Mesenteric fat pad (tissue), 1 donor: ENCODE measurements around the gene GIGYF1. TPM values are rescaled to one million over a fixed set of nuclear protein-coding genes. Genes with fewer than 3 reads are reported as not detected.
"Not testable (repeated sequence)": the region's sequence is repeated elsewhere in the genome, so short reads cannot be mapped to it uniquely, and the experiment has no call there.

ENCODE experiments used
- DNase-seq: peaks from one replicate; pipeline ENCODE4 v3.0.0-alpha.2; 2020; ENCODE audit warnings: low spot score
- total RNA-seq: library from RNA; stranded (reverse); fragmentation: NEBNext Ultra II Directional; extraction: Animal tissue kit (Norgen Biotek cat#: 25700); gene quantifications from one replicate; pipeline ENCODE4 v1.2.1, GENCODE V29; 2021
- donor health status: DM: yes; HTN: yes; CAD: no.

Gene GIGYF1
- total RNA-seq, 1 donor from 2014 or later = 31.9 TPM

DNA sequence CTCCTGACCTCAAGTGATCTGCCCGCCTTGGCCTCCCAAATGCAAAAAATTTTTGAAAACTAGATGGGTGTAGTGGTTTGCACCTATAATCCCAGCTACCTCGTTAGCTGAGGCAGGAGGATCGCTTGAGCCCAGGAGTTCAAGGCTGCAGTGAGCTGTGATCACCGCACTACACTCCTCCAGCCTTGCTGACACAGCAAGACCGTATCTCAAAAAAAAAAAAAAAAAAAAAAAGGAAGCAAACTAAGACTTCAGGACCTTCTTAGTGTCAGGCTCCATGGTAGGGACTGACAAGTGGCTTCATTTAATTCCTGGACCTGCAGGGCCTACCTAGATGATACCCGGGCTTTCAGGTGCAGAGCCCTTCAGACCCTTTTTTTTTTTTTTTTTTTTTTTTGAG lies 14.3 kb upstream of the GIGYF1 start:
- no peak for DNase-seq

DNA sequence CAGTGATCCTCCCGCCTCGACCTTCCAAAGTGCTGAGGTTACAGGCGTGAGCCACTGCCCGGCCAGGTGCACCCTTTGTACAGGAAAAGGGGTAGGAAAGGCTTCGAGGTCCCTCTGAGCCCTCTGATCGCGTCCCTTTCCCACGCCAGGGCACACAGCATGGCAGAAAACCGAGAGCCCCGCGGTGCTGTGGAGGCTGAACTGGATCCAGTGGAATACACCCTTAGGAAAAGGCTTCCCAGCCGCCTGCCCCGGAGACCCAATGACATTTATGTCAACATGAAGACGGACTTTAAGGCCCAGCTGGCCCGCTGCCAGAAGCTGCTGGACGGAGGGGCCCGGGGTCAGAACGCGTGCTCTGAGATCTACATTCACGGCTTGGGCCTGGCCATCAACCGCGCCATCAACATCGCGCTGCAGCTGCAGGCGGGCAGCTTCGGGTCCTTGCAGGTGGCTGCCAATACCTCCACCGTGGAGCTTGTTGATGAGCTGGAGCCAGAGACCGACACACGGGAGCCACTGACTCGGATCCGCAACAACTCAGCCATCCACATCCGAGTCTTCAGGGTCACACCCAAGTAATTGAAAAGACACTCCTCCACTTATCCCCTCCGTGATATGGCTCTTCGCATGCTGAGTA lies 12.7 kb upstream of the GIGYF1 start:
- no peak for DNase-seq

DNA sequence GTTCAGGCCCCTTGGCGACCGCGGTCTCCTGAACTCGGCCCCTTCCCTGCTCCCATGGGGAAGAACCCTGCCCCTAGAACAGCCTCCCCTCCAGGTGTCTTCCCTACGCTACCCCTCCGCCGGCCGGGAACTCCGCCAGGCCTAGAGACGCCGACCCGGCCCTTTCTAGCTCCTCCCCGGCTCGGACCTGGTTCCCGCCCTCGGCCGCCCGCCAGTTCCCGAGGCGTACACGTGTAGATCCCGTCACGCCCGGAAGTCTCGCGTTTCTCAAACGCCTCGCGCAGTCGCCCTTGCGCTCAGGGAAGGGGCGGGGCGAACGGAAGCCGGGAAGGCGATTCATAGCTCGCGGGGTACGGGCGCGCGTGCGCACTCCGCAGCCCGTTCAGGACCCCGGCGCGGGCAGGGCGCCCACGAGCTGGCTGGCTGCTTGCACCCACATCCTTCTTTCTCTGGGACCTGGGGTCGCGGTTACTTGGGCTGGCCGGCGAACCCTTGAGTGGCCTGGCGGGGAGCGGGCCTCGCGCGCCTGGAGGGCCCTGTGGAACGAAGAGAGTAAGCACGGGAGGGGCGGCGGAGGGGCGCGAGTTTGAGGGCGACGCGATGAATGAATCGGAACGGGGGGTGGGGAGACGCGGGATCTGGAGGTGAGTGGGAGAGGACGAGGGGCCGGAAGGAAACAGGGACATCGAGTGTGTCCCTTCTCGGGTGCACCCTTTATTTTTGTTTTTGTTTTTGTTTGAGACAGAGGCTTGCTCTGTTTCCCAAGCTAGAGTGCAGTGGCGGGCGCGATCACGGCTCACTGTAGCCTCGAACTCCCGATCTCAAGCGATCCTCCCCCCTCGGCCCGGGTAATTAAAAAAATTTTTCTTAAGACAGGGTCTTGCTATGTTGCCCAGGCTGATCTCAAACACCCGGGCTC lies 12.0 kb upstream of the GIGYF1 start, which contains the start of gene POP7:
Gene POP7 (plus strand): TSS at position 369 of the 919 bp plus-strand sequence. CDS start 710 bp downstream, outside the sequence.
- peak; percentile 99 for DNase-seq

DNA sequence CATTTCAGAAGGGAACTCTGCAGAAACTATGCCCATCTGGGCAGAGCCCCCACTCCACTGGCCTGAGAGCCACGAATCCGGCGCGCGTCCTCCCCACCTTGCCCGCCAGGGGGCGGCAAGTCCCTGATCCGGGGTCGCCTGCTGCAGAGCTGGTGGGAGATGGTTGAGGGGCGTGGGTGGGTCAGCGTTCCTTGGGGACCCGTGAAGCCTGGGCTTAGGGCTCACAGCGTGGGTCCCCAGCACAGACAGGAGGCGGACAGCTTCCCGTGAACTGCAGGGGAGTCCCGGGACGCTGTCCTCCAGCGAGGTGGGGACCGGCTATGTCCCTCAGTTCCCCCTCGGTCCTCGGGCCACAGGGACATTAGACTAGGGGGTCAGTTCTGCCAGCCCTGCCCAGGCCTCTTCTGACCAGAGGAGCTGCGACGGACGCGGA lies 11.3 kb upstream of the GIGYF1 start:
- DNase-seq = peak; percentile 94

DNA sequence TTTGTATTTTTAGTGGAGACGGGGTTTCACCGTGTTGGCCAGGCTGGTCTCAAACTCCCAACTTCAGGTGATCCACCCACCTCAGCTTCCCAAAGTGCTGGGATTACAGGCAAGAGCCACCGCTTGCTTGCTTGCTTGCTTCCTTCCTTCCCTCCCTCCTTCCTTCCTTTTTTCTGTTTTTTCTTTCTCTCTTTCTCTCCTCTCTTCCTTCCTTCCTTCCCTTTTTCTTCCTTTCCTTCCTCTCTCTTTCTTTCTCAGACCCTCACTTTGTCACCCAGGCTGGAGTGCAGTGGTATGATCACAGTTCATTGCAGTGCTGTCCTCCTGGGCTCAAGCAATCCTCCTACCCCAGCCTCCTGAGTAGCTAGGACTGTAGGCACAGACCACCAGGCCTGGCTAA lies 7.0 kb upstream of the GIGYF1 start:
- DNase-seq = not testable (repeated sequence)

DNA sequence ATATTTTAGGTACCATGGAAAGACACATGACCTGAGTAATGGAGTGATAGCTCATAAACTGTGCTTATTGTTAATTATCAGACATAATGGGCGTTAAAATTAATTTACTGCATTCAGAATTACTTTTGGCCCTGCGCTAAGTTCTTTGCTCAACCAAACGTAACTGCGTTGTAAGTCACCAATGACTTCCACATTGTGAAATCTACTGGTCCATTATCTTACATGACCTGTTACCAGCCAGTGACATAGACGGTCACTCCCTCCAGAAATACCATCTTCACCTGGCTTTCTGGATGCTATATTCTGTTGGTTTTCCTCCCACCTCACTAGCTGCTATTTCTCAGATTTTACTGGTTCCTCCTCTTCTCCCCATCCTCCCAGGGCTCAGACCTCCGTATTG lies 5.0 kb upstream of the GIGYF1 start:
- DNase-seq = no peak

DNA sequence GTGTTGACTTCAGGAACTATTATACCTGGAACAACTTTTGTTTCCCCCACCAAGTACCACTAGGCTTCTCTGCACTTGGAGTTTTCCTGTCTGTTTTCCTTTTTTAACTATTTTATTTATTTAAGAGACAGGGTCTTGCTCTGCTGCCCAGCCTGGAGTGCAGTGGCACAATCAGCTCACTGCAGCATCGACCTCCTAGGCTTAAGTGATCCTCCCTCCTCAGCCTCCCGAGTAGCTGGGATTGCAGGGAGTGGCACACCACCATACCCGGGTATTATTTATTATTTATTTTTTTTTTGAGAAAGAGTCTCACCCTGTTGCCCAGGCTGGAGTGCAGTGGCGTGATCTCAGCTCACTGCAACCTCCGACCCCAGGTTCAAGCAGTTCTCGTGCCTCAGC lies 2.1 kb upstream of the GIGYF1 start:
- no peak for DNase-seq

DNA sequence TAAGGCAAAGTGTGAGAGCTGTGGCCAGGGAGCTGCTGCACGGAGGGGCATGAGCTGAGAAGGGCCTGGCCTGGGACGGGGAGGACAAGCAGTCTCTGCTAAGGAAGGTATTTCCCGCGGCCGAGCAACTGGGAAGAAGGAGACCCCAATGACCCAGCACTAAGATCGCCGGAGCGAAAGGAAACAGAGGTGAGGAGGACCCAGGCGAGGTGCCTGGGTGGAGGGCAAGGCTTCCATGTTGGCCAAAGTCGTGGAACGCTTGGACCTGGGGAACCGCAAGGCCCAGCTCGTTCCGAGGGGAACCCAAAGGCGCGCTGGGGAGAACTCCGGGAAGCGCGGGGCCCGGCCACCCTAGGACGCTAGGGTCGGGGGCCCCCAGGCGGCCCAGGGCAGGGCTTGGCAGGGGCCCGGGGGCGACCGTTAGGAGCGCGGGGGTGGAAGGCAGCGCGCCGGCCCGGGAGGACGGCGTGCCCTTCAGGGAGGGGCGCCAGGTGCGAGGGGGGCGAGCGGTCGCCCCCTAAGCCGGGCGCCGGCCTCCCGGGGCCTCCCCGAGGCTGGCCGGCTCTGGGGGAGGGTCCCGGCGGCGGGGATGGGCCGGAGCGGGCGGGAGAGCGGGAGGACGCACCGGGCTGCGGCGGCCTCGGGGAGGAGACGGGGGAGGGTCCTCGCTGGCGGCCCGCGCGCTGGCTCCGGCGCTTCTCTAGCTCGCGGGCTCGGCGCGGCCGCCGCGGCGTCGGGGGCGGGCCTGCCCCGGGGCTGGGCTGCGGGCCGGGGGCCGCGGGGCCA lies 545 bp downstream of the GIGYF1 start:
- DNase-seq = no peak

DNA sequence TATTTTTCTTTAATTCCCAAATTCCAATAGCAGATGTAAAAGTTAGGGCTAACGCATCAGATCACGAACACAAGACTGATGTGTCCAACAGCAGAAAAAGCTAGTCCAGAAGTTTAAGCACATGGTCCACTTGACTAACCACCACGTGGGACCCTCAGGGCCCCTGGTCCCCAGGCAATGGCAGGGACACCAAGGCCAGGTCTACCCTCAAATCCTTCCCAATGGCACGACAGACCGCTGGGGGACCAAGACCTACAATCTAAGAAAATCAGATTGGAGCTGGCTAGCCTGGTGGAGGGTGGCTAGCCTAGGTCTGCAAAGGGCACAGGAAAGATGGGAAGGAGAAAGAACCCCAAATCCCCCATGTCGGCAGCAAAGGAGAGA lies 1.5 kb downstream of the GIGYF1 start:
- no peak for DNase-seq

DNA sequence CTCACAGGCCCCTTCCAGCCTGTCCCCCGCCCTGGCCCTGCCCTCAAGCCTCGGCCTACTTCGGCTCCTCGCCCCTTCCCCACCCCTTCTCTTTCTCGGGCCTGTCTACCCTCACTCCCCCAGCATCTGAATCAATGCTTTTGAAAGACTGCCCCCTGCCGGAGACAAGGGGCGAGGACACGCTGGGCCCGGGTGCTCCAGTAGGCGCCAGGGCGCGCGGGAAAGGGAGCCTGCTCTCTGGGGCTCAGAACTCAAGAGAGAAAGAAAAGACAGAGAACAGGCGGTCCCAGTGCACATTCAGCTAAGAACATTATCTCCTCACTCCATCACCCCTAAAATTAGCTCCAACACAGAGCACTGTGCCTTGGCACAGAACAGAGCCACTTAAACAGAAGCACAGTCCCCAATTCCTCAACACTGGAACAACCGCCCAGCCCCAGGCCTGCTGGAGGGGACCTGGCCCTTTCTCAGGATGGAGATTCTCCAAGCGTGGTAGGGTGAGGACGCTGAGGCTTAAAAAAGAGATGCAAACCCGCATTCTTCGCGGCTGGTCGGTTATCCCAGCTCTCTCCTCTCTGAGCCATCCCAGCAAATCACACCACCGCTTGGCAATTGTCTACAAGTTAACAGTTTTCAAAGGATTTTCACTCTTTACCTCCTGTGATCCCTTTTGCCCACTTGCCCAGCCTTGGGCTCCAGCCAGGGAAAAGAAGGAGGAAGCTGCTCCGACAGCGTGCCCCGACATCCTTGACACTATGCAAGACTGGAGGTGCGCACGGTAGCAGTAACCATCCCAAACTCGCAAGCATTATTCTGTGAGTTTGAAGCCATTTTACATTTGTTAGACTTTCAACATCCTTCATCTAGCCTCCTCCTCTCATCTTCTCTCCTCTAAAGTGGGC lies 2.1 kb downstream of the GIGYF1 start:
- DNase-seq = peak; percentile 92

DNA sequence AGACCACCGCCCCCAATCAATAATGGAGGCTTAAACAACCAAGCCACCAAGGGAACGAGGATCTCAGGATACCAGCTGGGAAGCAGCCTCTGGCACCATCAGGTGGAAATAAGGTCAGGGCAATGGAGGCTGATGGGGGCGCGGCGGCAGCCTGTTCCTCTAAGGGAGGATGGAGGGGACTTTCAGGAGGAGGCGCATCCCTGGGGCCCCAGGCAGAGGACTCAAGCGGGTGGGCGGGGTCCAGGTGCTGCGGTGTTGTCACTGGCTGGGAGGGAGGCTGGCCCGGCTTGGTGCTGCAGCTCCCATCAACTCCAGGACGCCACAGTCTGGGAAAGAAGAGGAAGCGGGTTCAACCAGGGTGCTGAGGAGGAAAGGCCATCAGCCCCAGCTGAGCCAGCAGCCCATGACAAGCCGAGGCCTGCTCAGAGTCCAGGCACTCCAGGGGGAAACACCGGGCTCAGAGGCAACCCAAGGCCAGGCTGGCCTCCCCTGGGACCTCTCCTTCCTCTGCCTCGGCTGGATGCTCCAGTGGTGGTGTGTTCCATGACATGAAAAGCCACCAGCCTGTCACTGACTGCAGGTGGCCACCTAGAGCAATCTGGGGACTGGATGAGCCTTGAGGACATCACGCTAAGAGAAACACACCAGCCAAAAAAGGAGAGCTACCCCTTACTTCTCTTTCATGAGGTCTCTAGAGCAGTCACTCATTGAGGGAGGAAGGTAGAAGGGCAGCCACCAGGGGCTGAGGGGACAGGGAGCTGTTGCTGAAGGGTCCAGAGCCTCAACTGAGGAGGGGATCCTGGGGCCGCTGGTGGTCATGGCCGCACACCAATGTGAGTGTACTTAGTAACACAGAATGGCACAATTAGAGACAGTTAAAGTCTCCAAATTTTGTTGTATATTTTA lies 4.6 kb downstream of the GIGYF1 start:
- no peak for DNase-seq

DNA sequence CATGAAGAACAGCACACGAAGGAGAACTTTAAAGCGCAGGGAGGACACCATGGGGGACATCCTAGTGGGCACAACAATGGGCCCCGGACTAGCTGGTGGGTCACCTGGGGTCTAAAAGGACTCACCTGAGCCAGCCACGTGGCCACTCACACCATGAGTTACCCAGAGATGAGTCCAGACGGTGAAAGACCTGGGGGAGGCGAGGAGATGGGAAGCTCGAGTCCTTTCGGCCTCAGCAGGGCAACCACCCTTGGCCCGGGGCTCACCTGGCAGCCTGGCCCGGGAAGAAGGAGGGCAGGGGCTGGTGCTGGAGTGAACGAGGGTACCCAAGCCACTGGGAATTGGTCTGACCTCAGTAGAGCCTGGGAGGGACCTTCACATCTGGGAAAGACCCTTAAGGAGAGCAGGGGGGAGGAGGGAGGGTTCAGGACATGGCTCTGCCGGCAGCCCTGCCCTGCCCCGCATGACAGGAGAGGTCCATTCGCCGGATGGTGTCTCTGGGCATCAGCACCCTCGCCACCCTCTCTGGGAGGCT lies 5.7 kb downstream of the GIGYF1 start:
- DNase-seq = no peak

DNA sequence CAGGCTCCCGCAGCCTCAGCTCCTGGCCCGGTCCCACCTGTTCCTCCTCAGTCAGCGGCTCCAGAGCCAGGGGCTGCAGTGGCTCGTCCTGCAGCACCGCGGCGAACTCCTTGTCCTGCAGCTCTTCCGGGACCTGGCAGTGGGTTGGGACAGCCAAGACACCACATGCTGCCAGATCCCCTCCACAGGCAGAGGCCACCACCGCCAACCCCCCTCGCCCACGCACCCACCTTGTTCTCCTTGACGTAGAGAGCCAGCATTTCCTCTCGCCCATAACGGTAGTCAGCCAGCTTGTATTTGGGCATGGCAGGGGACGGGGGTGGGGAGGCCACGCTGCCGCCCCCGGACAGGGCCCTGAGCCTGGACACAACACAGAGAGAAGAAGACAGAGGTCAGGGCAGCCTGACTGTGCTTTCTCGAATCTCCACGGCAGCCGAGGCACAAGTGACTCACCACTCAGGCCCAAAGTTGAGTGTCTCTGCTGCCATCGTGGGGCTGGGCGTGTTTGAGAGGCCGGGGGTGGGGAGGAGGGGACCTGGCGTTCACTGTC lies 6.2 kb downstream of the GIGYF1 start:
- DNase-seq = no peak

DNA sequence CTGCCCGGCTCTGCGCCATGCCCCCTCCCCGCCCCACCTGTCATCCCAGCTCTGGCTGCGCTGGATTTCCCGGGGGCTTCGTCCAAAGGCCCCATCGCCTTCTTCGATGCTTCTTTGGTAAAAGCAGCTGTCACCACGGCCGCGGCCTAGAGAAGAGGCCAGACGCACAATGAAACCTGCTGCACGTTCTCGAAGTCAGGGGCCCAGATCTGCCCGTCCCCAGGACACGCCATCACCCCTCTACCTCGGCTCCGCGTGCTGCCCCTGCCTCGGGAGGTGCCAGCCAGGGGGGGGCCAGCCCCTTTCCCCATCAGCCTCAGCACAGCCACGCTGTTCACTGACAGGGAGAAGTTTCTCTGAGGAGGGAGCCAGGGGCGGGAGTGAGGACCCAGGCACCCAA lies 6.8 kb downstream of the GIGYF1 start:
- no peak for DNase-seq

DNA sequence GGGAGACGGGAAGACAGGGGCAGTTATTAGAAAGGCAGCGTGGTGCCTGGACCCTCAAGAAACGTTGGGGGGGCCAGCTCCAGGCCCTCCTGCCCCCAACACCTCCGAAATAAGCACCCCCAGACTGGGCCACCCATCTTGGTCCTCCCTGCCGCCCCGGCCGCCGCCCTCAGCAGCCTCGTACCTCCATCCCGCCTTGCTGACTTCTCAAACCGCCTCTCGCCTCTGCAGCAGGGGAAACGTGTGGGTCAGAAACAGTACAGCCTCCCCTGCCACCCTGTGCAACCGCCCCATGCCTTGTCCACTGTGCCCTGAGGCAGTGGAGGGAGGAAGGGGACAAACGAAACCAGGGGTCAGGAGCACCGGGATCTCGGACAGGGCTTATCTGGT lies 7.2 kb downstream of the GIGYF1 start:
- DNase-seq = no peak

DNA sequence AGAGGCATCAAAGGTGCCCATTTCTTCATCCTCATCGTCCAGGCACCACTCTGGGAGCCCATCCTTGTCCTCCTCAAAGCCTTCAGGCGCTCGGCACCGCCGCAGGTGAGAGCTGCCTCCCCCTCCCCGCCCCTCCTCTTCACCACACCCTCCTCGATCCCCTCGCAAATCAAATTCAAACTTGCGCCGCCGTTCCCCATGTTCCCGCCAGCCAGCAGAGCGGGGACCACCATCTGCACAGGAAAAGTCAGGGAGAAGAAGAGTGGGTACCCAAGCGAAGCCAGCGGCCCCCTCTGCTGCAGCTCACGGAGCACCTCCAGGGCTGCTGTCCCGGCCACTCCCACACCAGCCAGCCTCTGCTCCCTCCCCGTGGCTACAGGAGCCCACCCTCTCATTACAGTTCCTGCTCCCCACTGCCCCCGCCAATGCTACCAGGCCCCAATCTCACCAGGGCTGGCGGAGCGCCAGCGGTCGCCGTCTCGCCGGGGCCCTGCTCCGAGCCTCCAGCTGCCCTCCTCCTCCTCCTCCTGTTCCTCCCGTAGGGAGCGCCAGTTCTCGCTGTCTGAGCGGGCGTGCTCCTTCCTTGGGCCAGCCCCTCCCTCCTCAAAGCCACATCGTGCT lies 7.7 kb downstream of the GIGYF1 start:
- no peak for DNase-seq

DNA sequence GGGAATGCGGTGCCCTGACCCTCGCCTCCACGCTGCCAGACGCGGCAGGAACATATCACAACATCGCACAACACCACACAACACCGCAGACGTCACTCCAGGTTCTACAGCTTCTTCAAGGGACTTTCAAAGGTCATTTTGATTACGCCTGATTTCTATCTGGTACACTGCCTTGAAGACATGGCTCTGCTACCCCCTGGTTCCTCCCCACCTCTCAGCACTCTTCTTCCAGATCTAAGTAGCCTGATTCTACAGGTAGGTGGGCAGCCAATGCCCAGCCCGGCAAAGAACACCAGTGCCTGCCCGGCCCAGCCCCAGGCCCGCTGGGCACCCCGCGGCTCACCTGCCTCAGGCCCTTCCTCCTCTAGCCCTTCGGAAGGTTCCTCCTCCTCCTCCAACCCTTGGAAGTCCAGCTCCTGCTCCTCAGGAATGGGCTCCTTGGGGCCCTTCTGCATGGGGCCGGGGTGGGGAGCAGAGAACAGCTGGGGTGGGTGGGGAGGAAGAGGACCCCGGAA lies 8.4 kb downstream of the GIGYF1 start:
- DNase-seq = no peak

DNA sequence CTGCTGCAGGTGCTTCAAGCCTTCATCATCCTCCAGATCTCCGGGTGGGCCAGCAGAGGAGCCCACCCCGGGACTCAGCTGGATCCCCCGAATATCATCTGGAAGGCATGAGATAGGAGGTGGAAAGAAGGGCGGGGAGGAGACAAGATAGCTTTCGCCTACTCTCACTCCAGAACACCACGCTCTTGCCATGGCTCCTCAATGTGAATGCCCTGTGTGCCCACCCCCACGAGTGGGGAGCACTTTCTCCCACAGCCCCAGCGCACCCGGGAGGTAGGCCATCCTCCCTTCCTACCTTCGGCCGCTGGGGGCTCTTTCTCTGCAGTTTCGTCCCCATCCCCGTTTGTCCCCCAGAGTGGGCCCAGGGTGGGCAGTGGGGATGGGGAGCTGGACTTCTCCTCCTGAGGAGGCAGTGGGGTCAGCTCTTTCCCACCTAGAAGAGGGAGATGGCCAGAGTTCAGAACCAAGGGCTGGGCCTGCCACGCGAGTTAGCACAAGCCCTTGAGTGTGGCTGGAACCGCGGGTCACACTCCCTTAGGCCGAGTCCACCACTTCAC lies 8.9 kb downstream of the GIGYF1 start:
- no peak for DNase-seq
